ENCODE measurements around the gene CA7.
A peak's percentile ranks its signal among the peaks of the same experiment; 100 is the strongest.

CA7 gene

GRCh38 chr16:66830422-66831404 is 13.5 kb upstream of the CA7 start, which contains the start of gene NAE1 (continued):
- no peak for TF ChIP-seq GFI1B (tag by site-specific recombination; IDR thresholded peaks at IDR 0.05)
- TF ChIP-seq ZNF510 (tag by site-specific recombination; IDR thresholded peaks at IDR 0.05; ENCODE audit: insufficient replicate concordance), result no peak
- TF ChIP-seq ZNF768 (tag by site-specific recombination; IDR thresholded peaks at IDR 0.05), result 0 out of 2 replicates have a peak, but pooled peaks have one; percentile 30
- TF ChIP-seq OSR2 (tag by site-specific recombination; IDR thresholded peaks at IDR 0.05), result no peak
- TF ChIP-seq GLIS1 (tag by site-specific recombination; IDR thresholded peaks at IDR 0.05), result 0 out of 2 replicates have a peak, but pooled peaks have one; percentile 6
- no peak for TF ChIP-seq ZNF624 (tag by site-specific recombination; IDR thresholded peaks at IDR 0.05)
- no peak for TF ChIP-seq ZNF10 (tag by site-specific recombination; IDR thresholded peaks at IDR 0.05)
- TF ChIP-seq ZBTB49 (tag by site-specific recombination; IDR thresholded peaks at IDR 0.05; ENCODE audit: low read depth), result no peak
- peak; percentile 96 for TF ChIP-seq ZNF580 (tag by site-specific recombination; IDR thresholded peaks at IDR 0.05)
- TF ChIP-seq YY1 (tag by site-specific recombination; IDR thresholded peaks at IDR 0.05), result 0 out of 2 replicates have a peak, but pooled peaks have one; percentile 68
- peak; percentile 99 for TF ChIP-seq CTCF (tag by site-specific recombination; IDR thresholded peaks at IDR 0.05)
- peak; percentile 3; the same call in 1 of the 2 replicates for TF ChIP-seq ZNF513 (tag by site-specific recombination; IDR thresholded peaks at IDR 0.05)
- 0 out of 2 replicates have a peak, but pooled peaks have one; percentile 8 for TF ChIP-seq ZFP3 (tag by site-specific recombination; IDR thresholded peaks at IDR 0.05; ENCODE audit: low read depth)
- TF ChIP-seq ZNF221 (tag by site-specific recombination; IDR thresholded peaks at IDR 0.05; ENCODE audit: borderline replicate concordance), result no peak
- TF ChIP-seq ZNF561 (tag by site-specific recombination; IDR thresholded peaks at IDR 0.05; ENCODE audit: borderline replicate concordance), result peak; percentile 95
- no peak; the same call in 1 of the 2 replicates for TF ChIP-seq ZNF146 (tag by site-specific recombination; IDR thresholded peaks at IDR 0.05)
- no peak for TF ChIP-seq ZNF214 (tag by site-specific recombination; IDR thresholded peaks at IDR 0.05; ENCODE audit: borderline replicate concordance)
- no peak for TF ChIP-seq ZNF266 (tag by site-specific recombination; IDR thresholded peaks at IDR 0.05; ENCODE audit: low read depth)
- 0 out of 2 replicates have a peak, but pooled peaks have one; percentile 19 for TF ChIP-seq ZSCAN18 (tag by site-specific recombination; IDR thresholded peaks at IDR 0.05)
- TF ChIP-seq PRDM2 (tag by site-specific recombination; IDR thresholded peaks at IDR 0.05; ENCODE audit: borderline replicate concordance), result no peak
- TF ChIP-seq ZNF660 (tag by site-specific recombination; IDR thresholded peaks at IDR 0.05), result peak; percentile 86
- TF ChIP-seq ZBTB48 (tag by site-specific recombination; IDR thresholded peaks at IDR 0.05), result 0 out of 2 replicates have a peak, but pooled peaks have one; percentile 23
- no peak for TF ChIP-seq ZNF658 (tag by site-specific recombination; IDR thresholded peaks at IDR 0.05)
- no peak for TF ChIP-seq ZNF202 (tag by site-specific recombination; IDR thresholded peaks at IDR 0.05; ENCODE audit: borderline replicate concordance)
- no peak for TF ChIP-seq ZNF585B (tag by site-specific recombination; IDR thresholded peaks at IDR 0.05)

Data from HEK293 (cell line).